Coronary artery (tissue), 2 donors: ENCODE results near the gene TRIM72.

Source experiments
- DNase-seq: peaks from one replicate; pipeline ENCODE4 v3.0.0-alpha.2; 2017; ENCODE audit warnings: low spot score
- H3K27ac ChIP-seq, 2 donors: fragments of 200-600 bp; sonication (generic); one replicate each; pipeline ENCODE4 v1.5.1; 2016 to 2019
- H3K4me3 ChIP-seq: fragments of 200-600 bp; sonication (generic); 2 replicates; pipeline ENCODE4 v1.5.1; 2016; ENCODE audit warnings: mild to moderate bottlenecking, moderate library complexity
- CTCF ChIP-seq: fragments of 200-600 bp; sonication (generic); IDR thresholded peaks from one replicate; pipeline ENCODE4 v1.5.1; 2019; ENCODE audit warnings: antibody characterized with exemption

Gene TRIM72

DNA sequence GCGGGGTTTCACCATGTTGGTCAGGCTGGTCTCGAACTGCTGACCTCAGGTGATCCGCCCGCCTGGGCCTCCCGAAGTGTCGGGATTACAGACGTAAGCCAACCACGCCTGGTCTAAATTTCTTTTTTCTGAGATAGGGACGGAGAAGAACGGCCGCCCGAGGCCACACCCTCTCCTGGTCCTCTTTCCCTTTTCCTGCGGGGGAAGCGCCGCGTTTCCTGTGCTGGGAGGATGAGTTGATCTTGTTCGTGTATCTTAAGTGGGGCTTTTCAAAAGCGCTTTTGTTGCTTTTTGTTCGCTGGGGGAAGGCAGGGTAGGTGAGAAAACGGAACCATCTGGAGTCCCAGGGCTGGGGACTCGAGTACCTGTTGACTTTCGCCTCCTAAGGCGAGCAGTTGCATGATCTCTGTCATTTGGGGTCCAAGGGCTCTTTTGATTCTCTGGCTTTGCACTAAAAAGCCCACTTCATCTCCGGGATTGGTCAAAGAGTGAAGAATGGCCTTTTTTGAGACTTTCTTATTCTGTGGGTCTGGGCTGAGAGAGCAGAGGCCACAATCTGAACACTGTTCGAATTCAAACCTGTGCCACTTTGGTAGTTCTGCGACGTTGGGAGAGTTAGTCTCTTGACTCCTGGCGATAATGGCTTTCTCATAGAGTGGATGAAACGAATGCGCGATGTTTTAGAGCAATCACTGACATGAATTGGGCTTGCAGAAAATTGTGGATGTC, 32.7 kb upstream of the TRIM72 start:
- H3K4me3 ChIP-seq, result peak overlapping the region; percentile 78
- peak overlapping the region; percentile 94 to 95 for H3K27ac ChIP-seq
- no peak for DNase-seq
- TF ChIP-seq CTCF, result no peak

DNA sequence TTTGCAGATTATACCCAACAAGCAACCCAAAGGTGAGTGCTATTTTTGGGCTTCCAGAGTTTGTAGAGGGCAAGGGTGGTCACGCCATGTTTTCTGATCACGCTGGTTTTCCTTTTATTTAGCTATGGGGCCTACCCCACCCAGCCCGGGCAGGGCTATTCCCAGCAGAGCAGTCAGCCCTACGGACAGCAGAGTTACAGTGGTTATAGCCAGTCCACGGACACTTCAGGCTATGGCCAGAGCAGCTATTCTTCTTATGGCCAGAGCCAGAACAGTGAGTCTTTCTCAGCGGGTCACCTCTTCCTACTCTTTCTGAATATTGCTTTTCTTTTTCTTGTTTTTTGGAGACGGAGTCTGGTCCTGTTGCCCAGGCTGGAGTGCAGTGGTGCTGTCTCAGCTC, 31.5 kb upstream of the TRIM72 start:
- Histone ChIP-seq H3K27ac (no peak overlapping the region), H3K4me3 (peak overlapping the region; percentile 78)
- no peak for TF ChIP-seq CTCF
- no peak for DNase-seq

GRCh38 chr16:31183432-31184428, 30.2 kb upstream of the TRIM72 start:
- no peak for TF ChIP-seq CTCF
- H3K27ac ChIP-seq, result no peak overlapping the region
- DNase-seq, result no peak
- H3K4me3 ChIP-seq, result peak overlapping the region; percentile 3

DNA sequence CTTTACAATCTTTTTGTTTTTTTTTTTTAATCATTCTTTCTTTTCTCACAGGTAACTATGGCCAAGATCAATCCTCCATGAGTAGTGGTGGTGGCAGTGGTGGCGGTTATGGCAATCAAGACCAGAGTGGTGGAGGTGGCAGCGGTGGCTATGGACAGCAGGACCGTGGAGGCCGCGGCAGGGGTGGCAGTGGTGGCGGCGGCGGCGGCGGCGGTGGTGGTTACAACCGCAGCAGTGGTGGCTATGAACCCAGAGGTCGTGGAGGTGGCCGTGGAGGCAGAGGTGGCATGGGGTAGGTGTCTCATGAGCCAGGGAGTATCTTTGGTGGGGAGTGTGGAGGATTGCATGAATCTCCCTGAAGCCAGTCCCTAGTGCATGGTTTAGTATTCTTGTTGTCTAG, 29.0 kb upstream of the TRIM72 start:
- no peak for DNase-seq
- no peak for TF ChIP-seq CTCF
- no peak overlapping the region for H3K27ac ChIP-seq
- no peak overlapping the region for H3K4me3 ChIP-seq

DNA sequence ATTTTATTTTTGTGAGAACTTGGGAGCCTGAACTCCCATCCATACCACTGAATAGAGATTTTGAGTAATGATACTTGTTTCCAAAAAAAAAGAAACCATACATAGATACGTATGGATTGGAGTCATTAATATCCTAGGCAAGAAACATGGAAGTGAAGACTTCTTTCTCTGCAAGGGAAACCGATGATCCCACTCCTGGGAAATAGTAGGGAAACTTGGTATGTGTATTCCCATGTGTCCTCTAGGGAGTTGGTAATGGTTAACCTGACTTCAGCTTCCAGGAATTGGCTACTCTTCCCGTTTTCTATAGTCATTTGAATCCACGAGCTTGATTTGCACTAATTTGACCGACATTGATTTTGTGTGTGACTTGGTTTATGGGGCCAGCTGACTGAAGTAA, 28.6 kb upstream of the TRIM72 start:
- no peak overlapping the region for H3K27ac ChIP-seq
- H3K4me3 ChIP-seq, result no peak overlapping the region
- TF ChIP-seq CTCF, result no peak
- DNase-seq, result no peak

DNA sequence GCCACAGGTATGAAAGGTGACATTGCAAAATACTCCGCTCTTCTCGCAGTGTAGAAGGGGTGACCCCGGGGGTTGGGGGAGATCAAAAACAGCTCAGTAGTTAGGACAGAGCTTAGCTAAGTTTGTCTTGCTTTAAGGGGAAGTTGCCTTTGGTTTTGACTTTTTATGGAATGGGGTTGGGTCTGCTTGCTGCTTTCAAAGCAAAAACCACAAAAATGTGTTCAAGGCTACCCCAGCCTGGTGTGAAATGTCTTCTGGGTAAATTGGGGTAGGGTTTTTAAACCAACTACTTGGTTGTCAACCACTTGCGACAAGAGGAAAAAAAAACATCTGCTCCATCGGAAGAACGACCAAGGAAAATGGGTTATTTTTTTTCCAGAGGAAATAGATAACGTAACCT, 27.7 kb upstream of the TRIM72 start:
- no peak overlapping the region for H3K27ac ChIP-seq
- DNase-seq, result no peak
- TF ChIP-seq CTCF, result no peak
- no peak overlapping the region for H3K4me3 ChIP-seq
